ENCODE data around the gene CRB3. TPM values are rescaled to one million over a fixed set of nuclear protein-coding genes. Genes with fewer than 3 reads are reported as not detected.

Gene CRB3
- total and polyA plus RNA-seq, 9 of the 15 experiments (the other 6 are each of a cell fraction or from before 2014, with no cell fraction given) = 0.49 TPM; not detected in 8

GRCh38 chr19:6460099-6460884 lies 3.8 kb upstream of the CRB3 start (continued):
- no peak for TF ChIP-seq PBX2 (CRISPR knock-in tag; IDR thresholded peaks at IDR 0.05; ENCODE audit: low read depth)
- peak; percentile 67 for TF ChIP-seq PBX2 (tag; conservative IDR thresholded peaks at IDR 0.05; ENCODE audit: low read depth)
- TF ChIP-seq ZNF41 (CRISPR knock-in tag; conservative IDR thresholded peaks at IDR 0.05) = no peak
- no peak for TF ChIP-seq CEBPB (tag; IDR thresholded peaks at IDR 0.05)
- TF ChIP-seq GTF2F1 (IDR thresholded peaks at IDR 0.05; ENCODE audit: low read depth, low read length) = no peak
- peak; percentile 97 for TF ChIP-seq ZBTB7A (IDR thresholded peaks at IDR 0.05; ENCODE audit: borderline replicate concordance, control insufficient read depth, low read depth, low read length)
- TF ChIP-seq MYNN (IDR thresholded peaks at IDR 0.05) = no peak
- TF ChIP-seq MYNN (CRISPR knock-in tag; IDR thresholded peaks at IDR 0.05) = no peak
- TF ChIP-seq CCNT2 (IDR thresholded peaks at IDR 0.05; ENCODE audit: borderline replicate concordance, extremely low read depth, insufficient read length, low read depth, low read length) = peak; percentile 45
- TF ChIP-seq HMG20B (CRISPR knock-in tag; IDR thresholded peaks at IDR 0.05) = no peak
- no peak for TF ChIP-seq XRCC4 (IDR thresholded peaks at IDR 0.05; ENCODE audit: extremely low read depth, insufficient read depth, insufficient read length)
- TF ChIP-seq TCF7 (IDR thresholded peaks at IDR 0.05; ENCODE audit: borderline replicate concordance) = no peak; the same call in 1 of the 2 replicates
- no peak for TF ChIP-seq ZC3H11A (IDR thresholded peaks at IDR 0.05; ENCODE audit: low read depth, low read length)
- TF ChIP-seq HMG20A (CRISPR knock-in tag; conservative IDR thresholded peaks at IDR 0.05) = no peak
- no peak for TF ChIP-seq ZNF512 (tag; IDR thresholded peaks at IDR 0.05)
- no peak for TF ChIP-seq ZNF431 (CRISPR knock-in tag; IDR thresholded peaks at IDR 0.05)
- peak; percentile 73 for TF ChIP-seq NR2C2 (CRISPR knock-in tag; IDR thresholded peaks at IDR 0.05)
- peak; percentile 58; the same call in 1 of the 2 replicates for TF ChIP-seq NR2C2 (tag; IDR thresholded peaks at IDR 0.05)
- TF ChIP-seq POLR3A (IDR thresholded peaks at IDR 0.05; ENCODE audit: borderline replicate concordance, extremely low read depth, insufficient read depth, insufficient read length) = no peak
- TF ChIP-seq ZNF253 (CRISPR knock-in tag; conservative IDR thresholded peaks at IDR 0.05) = no peak
- TF ChIP-seq KAT2B (IDR thresholded peaks at IDR 0.05; ENCODE audit: low read depth, low read length) = no peak
- no peak for TF ChIP-seq SREBF1 (IDR thresholded peaks at IDR 0.05; ENCODE audit: borderline replicate concordance, low read depth, low read length)
- no peak for TF ChIP-seq ILF3 (IDR thresholded peaks at IDR 0.05; ENCODE audit: borderline replicate concordance)
- no peak for TF ChIP-seq POLR2H (tag; IDR thresholded peaks at IDR 0.05; ENCODE audit: low read depth)
- no peak for TF ChIP-seq MED1 (CRISPR knock-in tag; IDR thresholded peaks at IDR 0.05; ENCODE audit: borderline replicate concordance)

Data from K562 (cell line).